HG03097 (cell line): ENCODE data around the gene BECN2.

Experiments
- ATAC-seq: cut with Tn5 transposase; IDR thresholded peaks from one replicate; pipeline ENCODE4 v1.9.1; 2021; ENCODE audit not compliant: unreplicated experiment, low FRiP score

BECN2 gene

GRCh38 chr1:241957692-241958494 lies at the start of gene BECN2:
TSS of gene BECN2 (plus strand) at chr1:241957767. CDS start at chr1:241957767, 0 bp downstream.
- no peak for ATAC-seq

- no peak for ATAC-seq
These were observed 41.4 kb upstream of the BECN2 start for GRCh38 chr1:241916196-241916595.

- no peak for ATAC-seq
These were observed 40.1 kb upstream of the BECN2 start for GRCh38 chr1:241917487-241917886.

GRCh38 chr1:241918879-241919278 lies 38.7 kb upstream of the BECN2 start:
- no peak for ATAC-seq

- ATAC-seq: no peak
These were observed 33.3 kb upstream of the BECN2 start for GRCh38 chr1:241924080-241924808.

GRCh38 chr1:241926141-241926540 lies 31.4 kb upstream of the BECN2 start:
- no peak for ATAC-seq

- ATAC-seq: no peak
These were observed 30.2 kb upstream of the BECN2 start for GRCh38 chr1:241927321-241927720.

- no peak for ATAC-seq
These were observed 24.7 kb upstream of the BECN2 start for GRCh38 chr1:241932845-241933244.

GRCh38 chr1:241934201-241934848 lies 23.2 kb upstream of the BECN2 start:
- ATAC-seq: no peak

- no peak for ATAC-seq
These were observed 22.7 kb upstream of the BECN2 start for GRCh38 chr1:241934866-241935265.

- no peak for ATAC-seq
These were observed 17.8 kb upstream of the BECN2 start for GRCh38 chr1:241939798-241940197.

GRCh38 chr1:241942738-241943137 lies 14.8 kb upstream of the BECN2 start:
- ATAC-seq: no peak

GRCh38 chr1:241944300-241944699 lies 13.3 kb upstream of the BECN2 start:
- ATAC-seq: no peak

GRCh38 chr1:241947354-241947753 lies 10.2 kb upstream of the BECN2 start:
- ATAC-seq: no peak

- ATAC-seq: no peak
These were observed 7.2 kb upstream of the BECN2 start for GRCh38 chr1:241950390-241950789.

GRCh38 chr1:241962153-241962552 lies 4.6 kb downstream of the BECN2 start:
- ATAC-seq: no peak

GRCh38 chr1:241963722-241964121 lies 6.2 kb downstream of the BECN2 start:
- ATAC-seq: no peak

- no peak for ATAC-seq
These were observed 7.1 kb downstream of the BECN2 start for GRCh38 chr1:241964550-241965282.

- ATAC-seq: no peak
These were observed 11.0 kb downstream of the BECN2 start for GRCh38 chr1:241968611-241969010.

GRCh38 chr1:241972703-241973369 lies 15.3 kb downstream of the BECN2 start:
- no peak for ATAC-seq
